Mucosa of rectum (tissue), 2 donors: ENCODE data around the gene LSS.

Experiments
- H3K27ac ChIP-seq, 2 donors: one replicate each; pipeline ENCODE4 v1.7.0; 2013; ENCODE audit warnings: inconsistent platforms in 2 of 2, low read depth in 2 of 2, low read length in 2 of 2
- H3K27me3 ChIP-seq, 2 donors: one replicate each; pipeline ENCODE4 v1.7.0; 2013; ENCODE audit warnings: low read length in 2 of 2; ENCODE audit not compliant: control insufficient read depth in 2 of 2, insufficient read depth in 2 of 2
- H3K36me3 ChIP-seq, 2 donors: one replicate each; pipeline ENCODE4 v1.7.0; 2013; ENCODE audit warnings: low read length in 2 of 2; ENCODE audit not compliant: control insufficient read depth in 2 of 2, insufficient read depth in 2 of 2
- H3K4me1 ChIP-seq, 2 donors: one replicate each; pipeline ENCODE4 v1.7.0; 2013; ENCODE audit warnings: low read length in 2 of 2, mild to moderate bottlenecking in 1 of 2; ENCODE audit not compliant: control insufficient read depth in 2 of 2, insufficient read depth in 2 of 2
- H3K4me3 ChIP-seq, 2 donors: one replicate each; pipeline ENCODE4 v1.7.0; 2013; ENCODE audit warnings: low read length in 2 of 2
- H3K9ac ChIP-seq, 2 donors: one replicate each; pipeline ENCODE4 v1.7.0; 2013; ENCODE audit warnings: low read length in 2 of 2, low read depth in 1 of 2, mild to moderate bottlenecking in 1 of 2
- H3K9me3 ChIP-seq, 2 donors: one replicate each; pipeline ENCODE4 v1.7.0; 2013; ENCODE audit warnings: low read length in 2 of 2; ENCODE audit not compliant: control insufficient read depth in 2 of 2
- donor health status: healthy.
- donor health status: Normal muscosa, but diverticular disease.

Gene LSS

GRCh38 chr21:46158666-46159300, 69.8 kb downstream of the LSS start:
- Histone ChIP-seq H3K9ac (no peak overlapping the region), H3K4me3 (no peak overlapping the region), H3K4me1 (no peaks in the 10 kb centered on the region), H3K9me3 (no peaks in the 10 kb centered on the region), H3K27ac (no peak overlapping the region), H3K27me3 (no peaks in the 10 kb centered on the region), H3K36me3 (peaks cover 0 to 2% of the 10 kb centered on the region in 2 donors)

GRCh38 chr21:46157987-46158451, 70.6 kb downstream of the LSS start:
- Histone ChIP-seq H3K9ac (no peak overlapping the region), H3K27me3 (no peaks in the 10 kb centered on the region), H3K9me3 (no peaks in the 10 kb centered on the region), H3K27ac (no peak overlapping the region), H3K4me1 (peaks cover 2 to 4% of the 10 kb centered on the region in 2 donors), H3K36me3 (peaks cover 0 to 2% of the 10 kb centered on the region in 2 donors), H3K4me3 (no peak overlapping the region)

- no peaks in the 10 kb centered on the region for H3K9me3 ChIP-seq
- no peak overlapping the region for H3K4me3 ChIP-seq
- peaks cover 5 to 6% of the 10 kb centered on the region in 2 donors for H3K4me1 ChIP-seq
- H3K36me3 ChIP-seq: peaks cover 0 to 2% of the 10 kb centered on the region in 2 donors
- no peak overlapping the region for H3K27ac ChIP-seq
- no peak overlapping the region for H3K9ac ChIP-seq
- H3K27me3 ChIP-seq: no peaks in the 10 kb centered on the region
These were observed 71.1 kb downstream of the LSS start for GRCh38 chr21:46157396-46157986.

- Histone ChIP-seq H3K9ac (no peak overlapping the region), H3K27ac (no peak overlapping the region), H3K27me3 (no peaks in the 10 kb centered on the region), H3K4me3 (no peak overlapping the region), H3K4me1 (peaks cover 5 to 6% of the 10 kb centered on the region in 2 donors), H3K36me3 (peaks cover 0 to 2% of the 10 kb centered on the region in 2 donors), H3K9me3 (no peaks in the 10 kb centered on the region)
These were observed 71.9 kb downstream of the LSS start for GRCh38 chr21:46156678-46157077.

GRCh38 chr21:46156378-46156645, 72.3 kb downstream of the LSS start:
- H3K36me3 ChIP-seq: peaks cover 0 to 2% of the 10 kb centered on the region in 2 donors
- H3K4me3 ChIP-seq: no peak overlapping the region
- no peak overlapping the region for H3K9ac ChIP-seq
- peaks cover 5 to 6% of the 10 kb centered on the region in 2 donors for H3K4me1 ChIP-seq
- no peaks in the 10 kb centered on the region for H3K9me3 ChIP-seq
- no peak overlapping the region for H3K27ac ChIP-seq
- H3K27me3 ChIP-seq: no peaks in the 10 kb centered on the region

GRCh38 chr21:46155514-46156377, 72.8 kb downstream of the LSS start, which contains the start of gene FTCD:
Gene FTCD (minus strand): TSS chr21:46155579. CDS start chr21:46155523, 56 bp downstream.
- Histone ChIP-seq H3K27ac (no peak within 1 kb of the TSS), H3K36me3 (peaks cover 0 to 2% of the 10 kb centered on the region in 2 donors), H3K9me3 (no peaks in the 10 kb centered on the region), H3K9ac (no peak within 1 kb of the TSS), H3K4me3 (no peak within 1 kb of the TSS), H3K27me3 (no peaks in the 10 kb centered on the region), H3K4me1 (peaks cover 5 to 6% of the 10 kb centered on the region in 2 donors)

- no peak overlapping the region for H3K27ac ChIP-seq
- H3K4me3 ChIP-seq: no peak overlapping the region
- H3K9me3 ChIP-seq: no peaks in the 10 kb centered on the region
- H3K4me1 ChIP-seq: peaks cover 5 to 6% of the 10 kb centered on the region in 2 donors
- no peak overlapping the region for H3K9ac ChIP-seq
- peaks cover 0 to 2% of the 10 kb centered on the region in 2 donors for H3K36me3 ChIP-seq
- H3K27me3 ChIP-seq: no peaks in the 10 kb centered on the region
These were observed 73.5 kb downstream of the LSS start for GRCh38 chr21:46154955-46155513.

- H3K27ac ChIP-seq: no peak overlapping the region
- no peak overlapping the region for H3K4me3 ChIP-seq
- no peak overlapping the region for H3K9ac ChIP-seq
- H3K9me3 ChIP-seq: no peaks in the 10 kb centered on the region
- H3K36me3 ChIP-seq: peaks cover 0 to 2% of the 10 kb centered on the region in 2 donors
- H3K4me1 ChIP-seq: peaks cover 5 to 6% of the 10 kb centered on the region in 2 donors
- no peaks in the 10 kb centered on the region for H3K27me3 ChIP-seq
These were observed 74.2 kb downstream of the LSS start for GRCh38 chr21:46154155-46154954.

- Histone ChIP-seq H3K4me1 (peaks cover 5 to 6% of the 10 kb centered on the region in 2 donors), H3K4me3 (peak overlapping the region; percentile 31 to 39), H3K9ac (peak overlapping the region in 1 of 2 donors; percentile 48), H3K36me3 (peaks cover 0 to 2% of the 10 kb centered on the region in 2 donors), H3K9me3 (no peaks in the 10 kb centered on the region), H3K27ac (no peak overlapping the region), H3K27me3 (no peaks in the 10 kb centered on the region)
These were observed 75.1 kb downstream of the LSS start for GRCh38 chr21:46153247-46154154.
